ENCODE data around the gene EHBP1L1.
A peak's percentile ranks its signal among the peaks of the same experiment; 100 is the strongest.
"Not testable (repeated sequence)": the region's sequence is repeated elsewhere in the genome, so short reads cannot be mapped to it uniquely, and the experiment has no call there.

Gene EHBP1L1

DNA sequence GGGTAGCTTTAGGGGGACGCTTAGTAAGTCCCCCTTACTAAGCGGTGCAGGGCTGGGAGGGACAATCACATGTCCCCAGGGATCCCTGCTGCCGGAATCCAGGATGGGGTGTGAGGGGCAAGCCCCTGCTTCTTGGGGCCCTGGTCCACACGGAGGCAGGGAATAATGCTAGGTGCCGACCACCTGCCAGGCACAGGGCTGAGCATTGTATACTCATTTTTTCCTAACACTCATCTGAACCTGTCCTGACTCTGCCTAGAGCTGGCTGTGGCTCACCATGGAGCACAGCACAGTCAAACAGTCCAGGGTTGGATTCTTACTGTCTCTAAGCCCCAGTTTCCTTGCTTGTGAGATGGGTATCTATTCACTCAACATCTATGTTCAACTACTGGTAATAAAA, 16.3 kb upstream of the EHBP1L1 start:
- H3K27ac ChIP-seq: peak overlapping the region; percentile 86
- CTCF ChIA-PET: interaction anchor here (0.6 to 2.8 kb wide), 7 partner anchors 8 to 217 kb away, joined by 3 to 17 read pairs (median 5); partner anchors contain the start of gene FAM89B
- no peak for TF ChIP-seq CTCF (conservative IDR thresholded peaks at IDR 0.05; ENCODE audit: low read depth)
- POLR2A ChIA-PET (ENCODE audit: low non-redundant PET): no interaction called here
- DNase-seq (ENCODE audit: low spot score): no peak

- ChIA-PET CTCF (interaction anchor here (0.6 to 2.8 kb wide), 6 partner anchors 8 to 217 kb away, joined by 3 to 17 read pairs (median 6); partner anchors contain the start of genes FAM89B and ZNRD2), POLR2A (ENCODE audit: low non-redundant PET) (interaction anchor here (0.6 to 1.5 kb wide), 2 partner anchors 19 to 987 kb away, joined by 3 to 4 read pairs; no protein-coding TSS in a partner anchor)
- peak overlapping the region; percentile 86 for H3K27ac ChIP-seq
- TF ChIP-seq CTCF (conservative IDR thresholded peaks at IDR 0.05; ENCODE audit: low read depth): no peak
- peak; percentile 85 for DNase-seq (ENCODE audit: low spot score)
These were observed 15.8 kb upstream of the EHBP1L1 start for GRCh38 chr11:65559951-65560537.

DNA sequence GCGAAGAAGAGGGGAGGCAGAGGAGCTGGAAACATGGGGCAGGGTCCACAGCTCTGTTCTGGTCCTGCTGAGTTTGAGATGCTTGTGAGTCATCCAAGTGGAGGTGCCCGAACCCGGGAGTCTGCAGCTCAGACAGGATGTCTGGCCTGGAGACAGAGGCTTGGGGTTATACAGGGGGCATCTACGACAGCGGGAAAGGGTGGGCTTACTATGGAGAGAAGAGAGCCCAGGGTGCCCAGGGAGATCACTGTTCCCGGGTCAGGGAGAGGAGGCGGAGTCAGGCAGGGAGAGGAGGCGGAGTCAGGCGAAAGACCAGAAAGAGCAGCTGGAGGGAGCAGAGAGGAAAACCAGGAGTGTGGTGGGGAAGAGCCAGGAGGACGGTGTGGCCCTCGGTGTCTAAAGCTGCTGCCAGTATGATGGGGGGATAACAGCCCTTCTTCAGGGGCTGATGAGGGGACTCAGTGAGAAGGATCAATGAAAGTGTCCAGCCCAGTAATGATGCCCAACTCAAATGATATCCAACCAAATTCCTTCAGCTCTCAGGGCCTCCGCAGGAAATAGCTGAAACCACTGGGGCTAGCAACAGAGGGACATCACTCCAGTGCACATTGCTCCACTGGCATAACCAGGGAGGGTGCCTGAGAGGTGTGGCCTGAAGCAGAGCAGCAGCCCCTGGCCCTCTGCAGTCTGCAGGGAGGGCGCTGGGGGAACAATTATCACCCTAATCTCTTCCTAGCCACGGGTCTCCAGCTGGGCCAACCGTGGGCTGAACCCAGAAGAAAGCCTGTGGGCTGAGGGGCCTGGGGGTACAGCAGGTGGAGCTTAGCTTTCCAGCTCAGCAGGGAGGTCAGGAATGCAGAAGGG, 15.1 kb upstream of the EHBP1L1 start:
- DNase-seq (ENCODE audit: low spot score): no peak
- H3K27ac ChIP-seq: peak overlapping the region; percentile 86
- TF ChIP-seq CTCF (conservative IDR thresholded peaks at IDR 0.05; ENCODE audit: low read depth): no peak
- ChIA-PET POLR2A (ENCODE audit: low non-redundant PET) (interaction anchor here (0.6 to 1.5 kb wide), 2 partner anchors 20 to 986 kb away, joined by 3 to 4 read pairs; no protein-coding TSS in a partner anchor), CTCF (interaction anchor here (0.6 to 2.8 kb wide), 6 partner anchors 9 to 20 kb away, joined by 3 to 17 read pairs (median 6); partner anchors contain the start of genes FAM89B and ZNRD2)

GRCh38 chr11:65562020-65562419, 13.8 kb upstream of the EHBP1L1 start:
- CTCF ChIA-PET: interaction anchor here (2.5 to 2.8 kb wide), 2 partner anchors 10 to 21 kb away, joined by 8 to 17 read pairs; no protein-coding TSS in a partner anchor
- POLR2A ChIA-PET (ENCODE audit: low non-redundant PET): no interaction called here
- H3K27ac ChIP-seq: no peak overlapping the region; the same call in 1 of the 2 replicates
- DNase-seq (ENCODE audit: low spot score): no peak
- no peak for TF ChIP-seq CTCF (conservative IDR thresholded peaks at IDR 0.05; ENCODE audit: low read depth)

DNA sequence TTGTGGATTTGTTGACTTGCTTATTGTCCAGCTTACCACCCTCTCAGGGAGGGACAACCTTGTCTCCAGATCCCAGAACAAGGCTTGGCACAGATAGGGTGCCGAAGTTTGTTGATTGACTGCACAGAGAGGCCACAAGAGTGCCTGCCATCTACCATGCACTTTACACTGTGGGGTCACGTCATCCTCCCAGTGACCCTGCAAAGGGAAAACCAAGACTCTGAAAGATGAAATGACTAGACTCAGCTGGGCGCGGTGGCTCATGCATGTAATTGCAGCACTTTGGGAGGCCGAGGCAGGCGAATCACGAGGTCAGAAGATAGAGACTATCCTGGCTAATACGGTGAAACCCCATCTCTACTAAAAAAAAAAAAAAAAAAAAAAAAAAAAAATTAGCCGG, 13.1 kb upstream of the EHBP1L1 start:
- CTCF ChIA-PET: interaction anchor here (0.6 to 0.9 kb wide), 2 partner anchors 31 to 1233 kb away, joined by 3 to 4 read pairs; no protein-coding TSS in a partner anchor
- DNase-seq (ENCODE audit: low spot score): no peak
- no peak overlapping the region for H3K27ac ChIP-seq
- TF ChIP-seq CTCF (conservative IDR thresholded peaks at IDR 0.05; ENCODE audit: low read depth): no peak
- POLR2A ChIA-PET (ENCODE audit: low non-redundant PET): interaction anchor here (0.9 kb wide), 1 partner anchor 21 kb away, joined by 4 read pairs; no protein-coding TSS in a partner anchor

- no peak for DNase-seq (ENCODE audit: low spot score)
- CTCF ChIA-PET: interaction anchor here (0.6 to 0.9 kb wide), 2 partner anchors 30 to 95 kb away, joined by 3 to 4 read pairs; no protein-coding TSS in a partner anchor
- H3K27ac ChIP-seq: peak overlapping the region; percentile 9; the same call in 1 of the 2 replicates
- TF ChIP-seq CTCF (conservative IDR thresholded peaks at IDR 0.05; ENCODE audit: low read depth): no peak
- POLR2A ChIA-PET (ENCODE audit: low non-redundant PET): interaction anchor here (0.9 kb wide), 1 partner anchor 22 kb away, joined by 4 read pairs; no protein-coding TSS in a partner anchor
These were observed 12.3 kb upstream of the EHBP1L1 start for GRCh38 chr11:65563601-65564000.

DNA sequence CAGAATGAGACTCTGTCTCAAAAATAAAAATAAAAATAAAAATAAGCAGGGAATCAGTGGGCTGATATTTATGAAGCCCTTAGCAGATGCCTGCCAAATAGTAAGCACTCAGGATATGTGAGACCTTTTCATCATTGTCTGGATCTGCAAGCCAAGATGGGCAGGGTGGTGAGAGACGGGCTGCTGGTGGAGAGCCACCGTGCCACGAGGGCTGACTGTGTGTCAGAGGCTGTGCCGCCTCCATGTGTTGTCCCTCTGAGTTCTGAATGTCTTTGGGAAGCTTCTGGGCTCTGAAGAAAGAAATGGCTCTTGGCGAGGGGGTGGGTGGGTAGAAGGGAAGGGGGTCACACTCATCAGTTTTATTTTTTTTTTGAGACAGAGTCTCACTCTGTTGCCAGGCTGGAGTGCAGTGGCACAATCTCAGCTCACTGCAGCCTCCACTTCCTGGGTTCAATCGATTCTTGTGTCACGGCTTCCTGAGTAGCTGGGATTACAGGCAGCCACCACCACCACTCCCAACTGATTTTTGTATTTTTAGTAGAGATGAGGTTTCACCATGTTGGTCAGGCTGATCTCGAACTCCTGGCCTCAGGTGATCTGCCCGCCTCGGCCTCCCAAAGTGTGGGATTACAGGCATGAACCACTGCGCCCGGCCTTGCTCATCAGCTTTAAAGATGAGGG, 10.8 kb upstream of the EHBP1L1 start:
- DNase-seq (ENCODE audit: low spot score); POLR2A ChIA-PET (ENCODE audit: low non-redundant PET): not testable (repeated sequence)
- CTCF ChIA-PET: interaction anchor here (0.6 to 1.0 kb wide), 2 partner anchors 16 to 29 kb away, joined by 3 read pairs; no protein-coding TSS in a partner anchor
- H3K27ac ChIP-seq: peak overlapping the region; percentile 52
